ENCODE data around the gene CPXM2. TPM values are rescaled to one million over a fixed set of nuclear protein-coding genes. Genes with fewer than 3 reads are reported as not detected.

Gene CPXM2
- total RNA-seq, 1 experiment from 2014 or later = not detected

GRCh38 chr10:123746520-123746919 is 145.1 kb downstream of the CPXM2 start:
- DNase-seq (ENCODE audit: low read depth, low spot score) = no peak
- TF ChIP-seq POLR2AphosphoS5 (IDR thresholded peaks at IDR 0.05; ENCODE audit: low read depth, low read length) (no peak), REST (IDR thresholded peaks at IDR 0.05; ENCODE audit: insufficient read depth in 1 of 2, low read depth in 2 of 2, low read length in 1 of 2) (no peak), TCF7L2 (IDR thresholded peaks at IDR 0.05; ENCODE audit: low read depth, low read length) (no peak)
- CTCF ChIA-PET = no interaction called here
- in situ Hi-C loops (cut with HindIII; ENCODE audit: low pct_unique_long_range_greater_than_20kb, low sequenced_read_pairs) (no loop called here), intact Hi-C loops (cut with micrococcal nuclease; ENCODE audit: unreplicated experiment) (no loop called here)
- no peak for ATAC-seq
- no peak overlapping the region for H3K4me3 ChIP-seq (ENCODE audit: low read depth in 2 of 2, low read length in 2 of 2)
- H3K27ac ChIP-seq (ENCODE audit: low read length) = no peak overlapping the region
- peaks cover 5% of the 10 kb centered on the region; the same call in 1 of the 2 replicates for H3K4me1 ChIP-seq (ENCODE audit: control insufficient read depth, insufficient read depth, low read length)
- no peaks in the 10 kb centered on the region for H3K36me3 ChIP-seq (ENCODE audit: control insufficient read depth, insufficient read depth, low read length)
- BruUV-seq (replicated peaks) = no TSS peak
- H3K9me3 ChIP-seq (ENCODE audit: control insufficient read depth, insufficient read depth, low read depth, low read length) = no peaks in the 10 kb centered on the region
- POLR2A ChIA-PET = no interaction called here
- 0 out of 2 replicates have a peak, but pooled peaks cover 2% of the 10 kb centered on the region for H3K27me3 ChIP-seq (ENCODE audit: control insufficient read depth, insufficient read depth, low read length)

DNA sequence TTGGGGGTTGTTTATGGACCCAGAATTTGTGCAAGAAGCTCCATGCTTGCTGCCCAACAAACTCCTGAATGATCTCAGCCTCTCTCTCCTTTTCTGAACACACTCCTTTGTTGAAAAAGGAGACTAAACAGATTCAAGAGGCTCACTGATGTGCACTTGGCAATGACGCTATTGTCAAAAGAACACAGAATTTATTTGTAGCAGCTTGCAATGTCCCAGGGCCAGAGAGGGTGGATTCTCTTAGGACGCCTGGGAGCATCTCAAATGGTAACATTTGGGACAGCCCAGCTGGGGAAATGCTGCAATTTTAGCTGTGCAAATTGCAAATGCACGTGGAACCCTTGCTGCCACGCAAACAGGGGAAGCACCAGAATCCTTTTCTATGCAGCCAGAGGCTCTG is 145.5 kb downstream of the CPXM2 start:
- intact Hi-C loops (cut with micrococcal nuclease; ENCODE audit: unreplicated experiment) (no loop called here), in situ Hi-C loops (cut with HindIII; ENCODE audit: low pct_unique_long_range_greater_than_20kb, low sequenced_read_pairs) (no loop called here)
- BruUV-seq (replicated peaks) = no TSS peak
- peaks cover 5% of the 10 kb centered on the region; the same call in 1 of the 2 replicates for H3K4me1 ChIP-seq (ENCODE audit: control insufficient read depth, insufficient read depth, low read length)
- H3K36me3 ChIP-seq (ENCODE audit: control insufficient read depth, insufficient read depth, low read length) = no peaks in the 10 kb centered on the region
- no peaks in the 10 kb centered on the region for H3K9me3 ChIP-seq (ENCODE audit: control insufficient read depth, insufficient read depth, low read depth, low read length)
- no peak for DNase-seq (ENCODE audit: low read depth, low spot score)
- TF ChIP-seq TCF7L2 (IDR thresholded peaks at IDR 0.05; ENCODE audit: low read depth, low read length) (no peak), REST (IDR thresholded peaks at IDR 0.05; ENCODE audit: insufficient read depth in 1 of 2, low read depth in 2 of 2, low read length in 1 of 2) (no peak), CTCF (IDR thresholded peaks at IDR 0.05) (no peak)
- no peak overlapping the region for H3K27ac ChIP-seq (ENCODE audit: low read length)
- POLR2A ChIA-PET = no interaction called here
- no peak for ATAC-seq
- CTCF ChIA-PET = no interaction called here
- H3K4me3 ChIP-seq (ENCODE audit: low read depth in 2 of 2, low read length in 2 of 2) = no peak overlapping the region
- H3K27me3 ChIP-seq (ENCODE audit: control insufficient read depth, insufficient read depth, low read length) = 0 out of 2 replicates have a peak, but pooled peaks cover 2% of the 10 kb centered on the region

Data from Panc1 (cell line).